HG02973 (cell line): Measurements from ENCODE around the gene FLRT2.

ENCODE experiments used
- ATAC-seq: cut with Tn5 transposase; IDR thresholded peaks from one replicate; pipeline ENCODE4 v1.9.1; 2021; ENCODE audit warnings: moderate library complexity; ENCODE audit not compliant: unreplicated experiment

The FLRT2 gene

DNA sequence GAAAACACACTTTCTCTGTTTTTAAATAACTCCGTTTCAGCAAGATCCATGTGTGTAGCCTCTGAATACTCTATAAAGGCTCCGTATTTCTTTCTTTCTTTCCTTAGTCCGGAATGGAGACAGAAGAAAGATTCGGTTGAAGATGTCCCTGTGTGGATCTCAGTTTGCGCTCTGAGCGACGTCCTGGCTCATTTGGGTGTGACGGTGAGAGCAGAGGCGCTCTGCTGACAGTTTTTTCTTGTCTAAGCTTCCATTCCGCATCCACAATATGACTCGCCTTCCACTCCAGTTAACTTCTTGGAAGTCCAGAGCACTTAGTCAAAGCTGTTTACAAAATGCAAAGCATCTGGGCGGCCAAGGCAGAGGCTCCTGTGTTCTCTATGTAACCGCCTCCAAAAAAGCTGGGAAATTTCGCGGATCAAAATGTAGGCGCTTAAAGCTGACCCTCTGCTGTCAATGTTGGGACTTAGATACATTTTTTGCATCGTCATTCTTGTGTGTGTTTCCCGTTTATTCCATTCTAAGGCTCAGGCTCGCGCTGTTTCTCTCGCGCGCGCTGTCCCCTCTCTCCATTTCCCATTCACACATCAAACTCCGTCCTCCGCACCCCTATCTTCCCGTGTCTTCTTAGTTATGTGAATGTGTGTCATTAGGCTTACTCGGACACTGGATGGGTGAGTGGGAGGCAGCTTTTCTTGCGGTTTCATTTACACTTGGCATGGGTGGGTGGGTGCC lies 880 bp upstream of the FLRT2 start:
- ATAC-seq, result no peak

DNA sequence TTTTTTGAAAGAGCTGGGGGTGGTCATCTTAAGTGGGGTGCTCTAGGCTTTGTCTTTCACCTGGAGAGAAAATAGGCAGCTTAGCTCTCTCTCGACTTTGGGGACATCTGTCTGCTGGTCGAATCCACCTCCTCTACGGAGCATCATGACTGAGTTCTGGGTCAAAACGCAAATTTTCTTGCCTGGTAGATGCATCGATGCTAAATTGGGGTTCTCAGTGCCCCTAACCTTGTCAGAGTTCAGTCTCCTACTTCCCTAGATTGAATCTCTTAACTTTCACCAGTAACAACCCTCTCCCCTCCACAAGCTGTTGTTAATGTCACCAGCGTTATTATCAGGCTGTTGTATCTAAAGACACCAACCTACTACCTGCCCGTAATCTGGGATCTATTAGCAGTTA lies 682 bp downstream of the FLRT2 start:
- ATAC-seq, result no peak

DNA sequence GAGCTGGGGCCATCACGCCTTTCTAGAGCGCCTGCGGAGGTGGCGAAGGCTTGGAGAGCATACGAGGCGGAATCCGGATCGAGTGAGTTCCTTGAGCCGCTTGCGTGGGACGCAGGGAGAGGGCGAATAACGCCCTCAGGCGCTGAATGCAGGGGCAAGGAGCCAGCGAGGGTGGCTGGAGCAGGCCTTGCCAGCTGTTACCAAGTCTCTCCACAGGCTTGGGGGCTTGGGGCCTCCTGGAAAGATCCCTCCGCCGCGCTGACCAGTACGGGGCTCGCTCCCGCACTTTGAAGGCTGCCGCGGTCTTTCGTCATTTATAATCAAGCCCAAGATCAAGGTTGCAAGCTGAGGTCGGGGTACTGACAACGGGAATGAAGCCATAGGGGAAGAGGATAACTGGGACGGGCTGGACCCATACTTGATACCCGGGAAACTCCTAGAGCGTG lies 1.2 kb downstream of the FLRT2 start:
- no peak for ATAC-seq

DNA sequence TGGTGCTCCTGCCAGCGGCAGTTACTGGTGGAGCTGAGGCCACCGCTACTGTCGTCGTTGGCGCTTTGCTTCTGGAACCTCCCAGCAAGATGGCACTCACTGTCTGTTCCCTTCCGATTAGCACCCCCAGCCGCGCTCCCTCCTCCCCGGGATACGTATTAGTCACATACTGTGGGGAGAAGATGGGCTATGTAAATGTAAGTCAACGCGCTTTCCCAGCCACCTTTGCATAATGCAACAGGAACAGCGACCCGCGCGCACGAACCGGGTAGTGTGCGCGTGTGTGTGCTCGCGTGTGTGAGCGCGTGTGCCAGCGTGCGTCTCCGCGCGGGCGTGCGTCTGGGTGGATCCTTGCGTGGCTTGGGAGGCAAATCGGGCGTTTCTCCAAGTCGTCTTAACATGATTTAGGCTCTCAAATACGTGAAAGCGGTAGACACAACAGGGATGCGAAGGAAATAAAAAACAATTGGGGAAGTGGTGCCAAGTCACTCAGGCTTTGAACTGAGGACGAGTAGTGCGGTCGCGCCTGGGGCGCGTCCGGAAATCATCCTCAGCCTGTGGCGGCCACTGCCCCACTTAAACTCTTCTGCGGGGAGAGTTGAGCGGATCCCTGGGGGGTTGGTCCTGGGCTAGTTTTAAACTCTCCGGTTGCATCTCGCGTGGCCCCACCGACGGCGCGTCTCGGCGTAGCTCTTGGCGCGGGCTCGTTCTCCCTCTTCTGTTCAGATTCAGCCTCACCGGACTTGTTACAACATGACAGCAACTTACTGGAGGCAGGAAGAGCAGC lies 1.8 kb downstream of the FLRT2 start:
- ATAC-seq, result no peak

DNA sequence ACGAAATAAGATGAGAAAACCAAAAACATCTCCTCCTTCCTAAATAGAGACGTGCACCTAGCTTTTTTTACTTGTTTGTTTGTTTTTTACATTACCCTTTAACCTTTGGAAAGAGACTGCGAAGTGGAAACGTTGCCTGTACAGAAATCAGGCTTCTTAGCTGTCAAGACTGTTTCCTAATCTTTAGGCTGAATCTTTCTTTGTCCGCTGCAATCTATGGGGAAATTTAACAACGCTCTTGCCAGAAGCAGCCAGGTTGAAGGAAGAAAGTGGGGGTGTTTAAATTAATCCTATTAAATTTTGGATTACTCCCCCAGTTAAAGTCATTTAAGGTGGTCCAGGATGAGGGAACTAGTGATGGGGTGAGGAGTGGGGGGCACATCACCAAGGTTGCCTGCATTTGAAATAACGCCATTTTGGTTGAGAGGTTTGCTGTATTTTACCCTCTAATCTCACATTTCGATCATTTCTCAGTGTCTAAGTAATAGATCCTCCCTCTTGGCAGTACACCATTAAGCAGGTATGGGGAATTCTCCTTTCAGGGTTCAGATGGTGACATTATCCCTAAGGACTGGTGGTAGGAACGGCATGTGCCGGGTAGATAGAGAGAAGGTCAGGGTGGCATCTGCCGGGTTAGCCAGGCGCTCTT lies 2.6 kb downstream of the FLRT2 start:
- no peak for ATAC-seq

DNA sequence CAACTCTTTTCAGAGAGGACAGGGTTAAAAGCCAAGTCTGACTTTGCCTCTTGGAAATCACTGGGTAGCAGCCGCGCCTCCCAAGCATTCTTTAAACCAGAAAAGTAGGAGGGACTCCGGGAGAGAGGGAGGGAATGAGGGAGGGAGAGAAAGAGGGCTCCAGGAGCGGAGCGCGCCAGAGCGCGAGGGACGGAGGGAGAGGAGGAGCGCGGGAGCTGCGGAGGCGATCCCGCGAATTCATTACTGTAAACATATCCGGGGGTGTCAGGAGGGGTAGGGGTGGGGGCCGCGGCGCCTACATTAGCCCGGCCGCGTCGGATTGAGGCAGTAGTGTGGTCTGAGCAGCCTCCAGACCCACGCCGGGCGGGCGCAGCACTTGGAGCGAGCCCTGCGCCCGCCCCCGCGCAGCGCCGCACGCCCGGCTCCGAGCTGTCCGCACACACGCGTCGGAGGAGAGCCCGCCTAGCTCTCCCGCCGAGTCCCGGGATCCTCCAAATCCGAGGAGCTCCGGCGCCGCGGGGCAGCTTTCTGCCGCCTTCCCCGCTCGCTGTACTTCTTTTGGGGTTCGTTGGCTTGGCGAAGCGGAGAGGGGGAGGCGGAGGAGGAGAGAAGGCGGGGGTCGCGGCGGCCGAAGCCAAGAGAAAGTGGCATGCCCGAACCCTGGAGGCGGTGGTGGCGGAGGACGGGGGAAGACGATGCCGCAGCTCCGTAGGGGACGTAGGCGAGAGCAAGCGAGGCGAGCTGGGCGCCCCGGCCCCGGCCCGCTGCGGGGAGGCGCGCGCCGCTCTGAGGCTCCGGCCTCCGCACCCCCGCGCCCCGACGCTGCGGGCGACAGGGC lies 3.3 kb downstream of the FLRT2 start:
- ATAC-seq, result no peak

DNA sequence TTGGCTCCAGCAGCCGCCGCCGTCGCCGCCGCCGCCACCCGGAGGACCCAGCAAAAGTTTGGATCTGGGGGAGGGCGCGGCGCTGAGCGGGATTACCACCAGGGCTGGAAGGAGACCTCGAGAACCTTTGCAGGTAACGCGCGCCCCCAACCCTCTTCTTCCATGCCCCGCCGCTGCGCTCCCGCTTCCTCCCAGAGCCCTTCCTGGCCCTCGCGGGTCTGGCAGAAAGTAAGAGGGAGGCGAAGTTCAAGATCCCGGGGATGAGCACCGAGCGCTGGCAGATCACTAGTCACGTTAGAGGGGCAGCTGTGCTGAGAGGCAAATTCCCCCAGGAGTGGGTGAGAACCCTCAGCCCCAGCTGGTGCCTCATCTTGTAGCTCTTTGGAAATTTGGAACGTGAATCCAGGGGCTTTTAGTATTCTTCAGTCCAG lies 3.9 kb downstream of the FLRT2 start:
- ATAC-seq, result no peak

DNA sequence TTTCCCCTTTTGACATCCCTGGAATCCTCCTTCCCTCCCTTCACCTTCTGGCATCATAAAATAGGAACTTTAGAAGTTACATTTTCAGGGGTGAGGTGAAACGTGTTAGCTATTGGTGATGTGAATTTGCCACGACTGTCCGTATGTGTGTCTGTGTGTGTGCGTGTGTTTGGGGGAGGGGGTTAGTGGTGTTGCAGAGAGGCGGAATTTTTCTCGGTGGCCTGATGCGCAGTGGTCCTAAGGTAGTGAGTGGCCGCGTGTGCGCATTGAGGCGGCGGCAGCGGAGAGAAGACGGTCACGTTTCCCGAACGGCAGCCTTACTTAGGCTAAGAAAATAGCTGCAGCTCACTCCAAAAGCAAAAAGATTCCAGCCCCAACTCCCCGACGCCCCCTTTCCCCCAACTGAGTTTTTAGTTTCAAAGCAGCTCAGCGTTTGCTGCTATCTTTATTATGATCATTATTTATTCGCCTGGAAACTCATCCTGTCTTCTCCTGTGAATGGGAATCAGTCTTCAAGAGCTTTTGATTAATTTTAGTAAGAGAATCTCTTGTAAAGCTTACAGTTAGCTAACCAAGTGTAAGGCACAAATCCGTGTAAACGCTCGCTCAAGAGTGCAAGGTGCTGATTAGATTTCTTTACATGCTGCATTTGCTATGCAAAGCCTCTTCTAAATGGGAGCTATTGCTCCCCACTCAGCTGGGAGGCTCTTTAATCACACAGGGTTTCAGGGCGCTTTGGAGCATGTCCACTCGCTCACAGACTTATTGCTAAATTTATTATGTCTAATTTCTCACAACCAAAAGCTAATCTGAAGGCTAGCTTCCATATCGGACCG lies 4.7 kb downstream of the FLRT2 start:
- ATAC-seq, result no peak

DNA sequence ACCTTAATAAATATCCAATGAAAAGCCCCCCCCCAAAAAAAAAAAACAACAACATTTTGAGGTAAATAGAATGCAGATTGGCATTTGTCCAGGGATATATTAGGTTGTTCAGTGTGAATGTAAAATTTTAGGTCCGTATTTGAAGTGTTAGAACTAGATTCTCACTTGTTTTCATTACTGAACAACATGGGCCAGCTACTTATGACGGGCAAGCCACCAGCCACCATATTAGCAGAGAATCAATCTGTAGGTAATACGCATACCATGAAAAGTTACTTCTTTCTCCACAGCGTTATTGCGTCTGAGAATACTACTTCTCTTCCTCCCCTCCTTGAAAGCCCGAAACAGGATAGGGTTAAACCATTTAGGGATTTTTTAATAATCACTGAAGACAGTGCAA lies 5.4 kb downstream of the FLRT2 start:
- no peak for ATAC-seq

DNA sequence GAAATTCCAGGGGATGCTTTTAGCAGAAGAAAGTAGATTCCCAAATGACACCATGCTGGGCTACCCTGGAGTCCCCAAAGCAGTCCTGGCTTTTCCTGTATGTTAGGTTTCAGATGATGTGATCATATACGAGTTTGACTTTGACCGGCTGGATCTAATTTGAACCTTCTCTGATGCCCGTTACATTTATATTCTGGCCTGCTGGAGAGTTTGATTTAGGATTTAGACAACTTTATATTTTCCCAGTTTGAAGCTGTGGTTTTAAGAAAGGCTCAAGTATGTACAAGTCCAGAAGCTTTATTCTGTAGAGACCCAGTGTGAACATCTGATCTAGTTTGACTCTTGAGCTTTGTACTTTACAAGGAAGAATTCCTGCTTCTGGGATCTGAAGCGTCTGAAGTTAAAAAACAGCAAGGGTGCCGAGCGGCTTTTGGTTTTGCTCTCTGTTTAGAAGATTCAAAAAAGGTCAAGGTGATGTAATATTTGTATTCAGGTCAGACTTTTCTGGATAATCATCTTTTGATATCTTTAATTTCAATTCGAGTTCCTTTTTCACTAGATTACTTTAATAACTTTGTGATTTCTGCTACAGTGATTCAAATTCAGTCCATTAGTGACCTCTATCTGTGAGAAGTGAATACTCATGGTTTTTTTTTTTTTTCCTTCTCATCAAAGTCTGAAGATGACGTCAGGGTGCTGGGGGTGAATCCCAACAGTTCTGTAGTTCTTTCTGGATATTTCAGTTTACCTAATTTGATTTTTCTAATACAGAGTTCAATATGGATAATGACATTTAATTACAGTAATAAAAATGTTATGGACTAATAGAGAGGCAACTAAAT lies 6.3 kb downstream of the FLRT2 start:
- ATAC-seq, result no peak

DNA sequence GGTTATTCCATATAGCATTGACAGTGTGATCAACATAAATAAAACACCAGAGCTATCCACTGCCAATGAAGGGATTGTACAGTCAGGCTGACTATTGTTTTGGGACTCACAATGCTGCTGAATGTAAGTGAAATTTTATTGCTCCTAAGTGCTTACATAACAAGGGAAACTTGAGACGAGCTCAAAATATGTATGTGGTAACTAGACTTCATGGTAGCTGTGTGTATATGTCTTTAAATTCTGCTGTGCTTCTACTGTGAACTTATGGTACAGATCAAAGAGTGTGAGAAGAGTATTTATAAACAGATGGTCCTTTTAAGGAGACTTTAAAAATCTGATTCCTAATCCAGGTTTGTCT lies 6.9 kb downstream of the FLRT2 start:
- no peak for ATAC-seq

DNA sequence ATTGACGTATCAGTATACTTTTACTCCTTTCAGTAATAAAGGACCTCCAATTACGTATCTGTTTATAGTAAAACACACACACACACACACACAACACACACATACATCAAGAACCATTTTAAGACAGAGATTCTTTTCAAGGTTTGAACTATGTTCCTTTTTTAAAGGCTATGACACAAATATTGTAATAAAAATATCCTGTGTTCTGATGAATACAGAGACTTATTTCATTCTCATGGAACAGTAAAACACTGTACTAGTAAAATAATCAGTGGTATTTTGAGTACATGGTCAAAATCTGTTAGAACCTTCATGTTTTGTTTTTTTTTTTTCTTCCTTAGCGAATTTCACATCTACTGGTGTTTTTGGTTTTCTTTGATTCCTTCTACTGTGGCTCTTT lies 7.6 kb downstream of the FLRT2 start:
- ATAC-seq, result no peak

DNA sequence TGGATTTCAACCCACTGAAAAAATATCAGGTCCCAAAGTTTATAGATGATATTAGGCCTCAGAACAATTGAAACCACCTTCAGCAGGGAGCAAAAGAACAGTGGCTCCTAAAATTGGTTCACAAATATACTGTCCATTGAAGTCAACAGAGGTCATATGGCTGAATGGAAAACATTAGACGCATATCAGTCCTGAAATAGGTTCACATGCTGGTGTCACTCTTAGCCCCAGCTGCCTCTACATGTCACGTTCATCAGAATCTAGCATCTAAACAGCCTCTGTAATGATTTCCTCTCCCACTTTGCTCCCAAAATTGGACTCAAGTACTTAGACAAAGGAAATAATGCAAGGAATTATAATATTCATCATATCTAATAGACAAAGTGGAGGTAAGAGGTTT lies 8.7 kb downstream of the FLRT2 start:
- ATAC-seq, result no peak

DNA sequence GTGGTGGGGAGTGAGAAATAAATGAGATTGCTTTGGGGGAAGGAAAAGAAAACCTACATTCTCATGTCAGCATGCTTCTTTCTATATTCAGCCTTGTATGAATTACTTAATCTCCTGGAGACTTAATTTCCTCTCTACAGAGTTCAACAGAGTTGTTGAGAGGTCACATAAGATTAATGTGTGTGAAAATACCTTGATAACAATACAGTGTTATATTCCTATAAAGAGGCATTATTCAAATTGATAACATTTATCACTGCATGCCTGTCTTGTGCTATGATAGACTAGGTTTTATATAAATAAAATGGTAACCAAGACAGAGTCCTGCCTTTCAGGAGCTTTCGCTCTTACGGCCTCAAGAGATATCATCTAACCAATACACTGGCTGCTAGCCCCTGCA lies 9.6 kb downstream of the FLRT2 start:
- no peak for ATAC-seq

DNA sequence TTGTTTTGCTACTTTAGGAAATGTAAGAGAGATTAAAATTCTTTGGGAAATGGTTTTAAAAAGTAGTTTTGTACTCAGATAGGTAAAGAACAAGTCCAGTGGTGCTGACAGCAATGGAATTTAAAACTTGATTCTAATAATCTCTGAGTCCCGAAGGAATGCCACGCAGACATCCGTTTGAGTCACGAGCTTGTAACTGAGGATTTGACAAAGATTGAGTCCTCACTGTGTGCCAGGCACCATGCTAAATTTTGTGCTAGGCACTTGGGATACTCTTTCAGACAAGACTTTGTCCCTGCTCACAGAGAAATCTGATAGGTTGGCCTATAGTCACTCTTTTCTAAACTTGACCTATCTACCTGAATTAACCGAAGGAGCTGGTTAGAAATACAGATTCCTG lies 12.7 kb downstream of the FLRT2 start:
- ATAC-seq, result no peak

DNA sequence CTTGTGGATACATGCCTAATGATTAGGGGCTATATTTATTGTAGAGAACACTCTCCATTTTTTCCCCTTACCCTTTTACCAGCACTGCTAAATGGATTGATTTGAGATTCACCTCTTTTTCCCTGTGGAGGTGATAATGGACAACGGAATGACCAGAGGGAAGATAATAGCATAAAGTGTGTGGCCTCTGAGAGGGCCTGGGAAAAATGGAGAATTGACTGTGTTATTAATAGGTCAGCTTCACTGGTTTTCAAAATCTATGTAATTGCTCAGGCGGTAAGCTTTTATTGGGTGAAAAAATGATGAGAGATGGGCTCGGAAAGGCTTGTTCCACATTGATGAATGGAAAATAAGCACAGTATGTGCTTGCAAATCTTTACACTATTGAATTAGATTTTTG lies 15.8 kb downstream of the FLRT2 start:
- no peak for ATAC-seq

DNA sequence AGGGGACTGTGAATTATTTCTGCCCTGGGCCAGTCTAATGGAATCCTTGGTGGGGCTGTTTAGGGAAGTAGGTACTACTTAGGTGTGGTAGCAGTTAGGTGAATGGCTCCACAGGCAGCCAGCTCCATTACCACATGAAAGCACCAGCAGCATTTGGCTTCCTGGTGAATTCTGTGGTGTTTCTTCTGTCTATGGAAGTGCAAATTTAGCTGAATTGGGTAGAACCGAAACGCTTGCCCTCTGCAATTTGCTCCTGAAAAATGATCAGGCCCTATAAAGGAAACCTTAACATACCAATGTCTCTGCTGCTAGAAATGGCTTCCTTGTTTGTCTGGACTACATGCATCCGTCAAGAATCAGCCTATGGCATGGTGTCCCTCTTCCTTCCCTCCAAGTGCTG lies 16.4 kb downstream of the FLRT2 start:
- no peak for ATAC-seq

DNA sequence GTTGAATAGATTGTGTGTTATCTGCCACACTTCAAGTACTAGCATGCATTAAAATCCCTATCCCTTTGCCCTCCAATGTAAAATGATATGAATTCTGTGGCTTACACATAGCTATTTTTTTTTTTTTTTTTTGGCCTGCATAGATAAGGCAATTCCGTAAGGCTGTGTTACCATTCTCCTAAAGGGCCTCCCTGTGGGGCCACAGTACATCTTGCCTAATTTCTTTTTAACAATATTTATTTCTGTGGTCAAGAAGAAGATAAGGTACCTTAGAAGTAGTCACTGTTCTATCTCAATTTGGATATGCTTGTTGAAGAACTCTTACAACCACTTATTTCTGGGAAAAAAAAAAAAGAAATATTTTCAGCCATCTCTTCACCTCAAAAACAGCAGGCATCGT lies 19.8 kb downstream of the FLRT2 start:
- ATAC-seq, result no peak

DNA sequence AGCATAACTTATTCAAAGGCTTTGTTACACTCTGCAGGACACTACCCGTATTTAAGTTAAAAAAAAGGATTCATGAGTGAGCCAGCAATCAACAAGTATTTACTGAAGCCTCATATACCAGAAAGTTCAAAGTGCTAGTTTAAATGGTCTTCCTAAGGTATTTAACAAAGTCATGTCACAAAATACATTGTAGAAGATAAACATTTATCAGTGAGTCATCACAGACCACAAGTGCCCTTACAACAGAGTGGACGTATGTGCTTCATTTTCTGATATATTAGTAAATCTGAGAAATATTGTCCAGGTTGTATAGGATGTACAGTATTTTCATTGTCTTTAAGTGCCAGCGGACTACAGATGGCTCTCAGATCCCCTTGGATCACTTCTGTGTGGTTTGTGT lies 24.2 kb downstream of the FLRT2 start:
- ATAC-seq, result no peak
